ENCODE data around the gene CORO1C.

- TF ChIP-seq POLR2A (IDR thresholded peaks at IDR 0.05; ENCODE audit: low read depth) = no peak
- TF ChIP-seq EP300 (IDR thresholded peaks at IDR 0.05) = no peak
- no peak for TF ChIP-seq POLR2AphosphoS5 (IDR thresholded peaks at IDR 0.05)
- TF ChIP-seq, protein P1, sequence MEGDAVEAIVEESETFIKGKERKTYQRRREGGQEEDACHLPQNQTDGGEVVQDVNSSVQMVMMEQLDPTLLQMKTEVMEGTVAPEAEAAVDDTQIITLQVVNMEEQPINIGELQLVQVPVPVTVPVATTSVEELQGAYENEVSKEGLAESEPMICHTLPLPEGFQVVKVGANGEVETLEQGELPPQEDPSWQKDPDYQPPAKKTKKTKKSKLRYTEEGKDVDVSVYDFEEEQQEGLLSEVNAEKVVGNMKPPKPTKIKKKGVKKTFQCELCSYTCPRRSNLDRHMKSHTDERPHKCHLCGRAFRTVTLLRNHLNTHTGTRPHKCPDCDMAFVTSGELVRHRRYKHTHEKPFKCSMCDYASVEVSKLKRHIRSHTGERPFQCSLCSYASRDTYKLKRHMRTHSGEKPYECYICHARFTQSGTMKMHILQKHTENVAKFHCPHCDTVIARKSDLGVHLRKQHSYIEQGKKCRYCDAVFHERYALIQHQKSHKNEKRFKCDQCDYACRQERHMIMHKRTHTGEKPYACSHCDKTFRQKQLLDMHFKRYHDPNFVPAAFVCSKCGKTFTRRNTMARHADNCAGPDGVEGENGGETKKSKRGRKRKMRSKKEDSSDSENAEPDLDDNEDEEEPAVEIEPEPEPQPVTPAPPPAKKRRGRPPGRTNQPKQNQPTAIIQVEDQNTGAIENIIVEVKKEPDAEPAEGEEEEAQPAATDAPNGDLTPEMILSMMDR (IDR thresholded peaks at IDR 0.05) = no peak
Observed at GRCh38 chr12:108727161-108727560, 4.2 kb downstream of the CORO1C start.
